ENCODE measurements around the gene ZNF622.
"Not testable (repeated sequence)": the region's sequence is repeated elsewhere in the genome, so short reads cannot be mapped to it uniquely, and the experiment has no call there.

Gene ZNF622

DNA sequence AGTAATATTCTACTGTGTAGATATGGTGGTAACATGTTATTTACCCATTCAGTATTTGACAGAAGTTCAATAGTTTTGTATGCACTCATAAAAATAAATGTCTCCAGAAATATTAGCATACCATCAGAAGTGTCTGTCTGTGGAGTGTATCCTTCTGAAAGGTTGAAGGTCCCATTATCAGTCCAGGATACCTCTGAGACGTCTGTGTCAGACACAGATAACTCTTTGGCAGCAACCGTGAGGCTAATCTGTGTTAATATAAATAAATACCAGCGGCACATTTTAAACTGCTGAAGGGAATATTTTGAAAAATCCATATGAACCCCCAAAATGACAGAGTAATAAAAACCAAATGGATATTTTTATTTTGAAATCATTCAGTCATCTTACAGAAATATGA is 11.9 kb upstream of the ZNF622 start:
- no peak for DNase-seq

DNA sequence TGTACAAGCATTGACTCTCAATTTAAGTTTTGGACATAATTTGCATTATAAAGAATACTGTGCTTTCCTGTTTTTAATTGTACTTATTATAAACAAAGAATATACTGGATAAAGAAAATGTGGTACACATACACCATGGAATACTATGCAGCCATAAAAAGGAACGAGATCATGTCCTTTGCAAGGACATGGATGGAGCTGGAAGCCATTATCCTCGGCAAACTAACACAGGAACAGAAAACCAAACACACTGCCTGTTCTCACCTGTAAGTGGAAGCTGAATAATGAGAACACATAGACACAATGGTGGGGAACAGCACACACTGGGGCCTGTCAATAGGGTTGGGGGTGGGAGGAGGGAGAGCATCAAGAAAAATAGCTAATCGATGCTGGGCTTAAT is 10.8 kb upstream of the ZNF622 start:
- not testable (repeated sequence) for DNase-seq

DNA sequence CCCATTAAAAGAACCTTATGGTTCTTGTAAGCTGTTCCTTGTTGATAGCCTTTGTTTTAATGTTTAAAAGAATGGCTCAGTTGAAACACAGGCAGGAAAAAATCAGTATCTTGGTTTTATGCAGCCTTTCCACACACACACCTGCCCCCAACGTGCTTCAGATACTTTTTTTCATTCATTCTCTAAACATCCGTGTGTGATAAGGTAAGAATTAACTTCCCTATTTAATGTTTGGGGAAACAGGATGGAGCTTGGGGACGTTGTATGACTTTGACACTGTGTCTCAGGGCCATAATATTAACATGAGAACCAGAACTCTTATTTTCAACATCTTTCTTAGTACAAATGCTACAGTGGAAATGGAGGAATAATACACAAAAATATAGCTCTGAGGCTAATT is 5.8 kb upstream of the ZNF622 start:
- no peak for DNase-seq

DNA sequence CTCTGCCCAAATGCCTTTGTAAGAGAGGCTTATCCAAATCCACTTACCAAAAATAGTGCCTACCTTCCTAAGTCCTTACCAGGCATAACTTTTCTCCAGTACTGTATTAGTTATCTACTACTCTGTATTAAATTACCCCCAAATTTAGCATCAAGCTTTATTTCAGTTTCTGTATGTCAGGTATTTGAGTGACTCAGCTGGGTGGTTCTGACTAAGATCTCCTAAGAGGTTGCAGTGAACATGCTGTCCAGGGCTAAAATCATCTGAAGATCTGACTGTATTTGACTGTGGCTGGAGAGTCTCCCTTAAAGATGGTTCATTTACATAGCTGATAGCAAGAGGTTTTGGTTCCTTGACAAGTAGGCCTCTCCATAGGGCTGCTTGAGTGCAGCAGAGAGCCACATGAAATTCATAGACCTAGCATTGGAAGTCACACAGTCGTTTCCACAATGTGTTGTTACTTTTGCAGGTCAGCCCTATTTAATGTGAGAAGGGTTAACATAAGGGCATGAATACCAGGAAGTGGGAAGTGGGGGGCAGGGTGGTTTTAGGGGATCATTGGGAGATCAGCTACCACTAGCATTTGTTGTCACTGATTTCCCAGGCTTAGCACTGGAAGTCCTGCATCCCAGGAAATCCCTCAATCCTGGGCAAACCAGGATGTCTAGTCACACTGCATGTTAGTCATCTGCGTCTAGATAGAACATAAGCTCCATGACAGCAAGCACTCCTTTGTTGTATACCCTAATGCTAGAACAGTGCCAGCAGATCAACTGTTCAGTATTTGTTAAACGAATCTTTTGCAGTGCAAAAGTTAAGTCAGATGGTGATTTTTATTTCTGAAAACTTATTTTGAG is 2.0 kb upstream of the ZNF622 start:
- DNase-seq, result no peak

DNA sequence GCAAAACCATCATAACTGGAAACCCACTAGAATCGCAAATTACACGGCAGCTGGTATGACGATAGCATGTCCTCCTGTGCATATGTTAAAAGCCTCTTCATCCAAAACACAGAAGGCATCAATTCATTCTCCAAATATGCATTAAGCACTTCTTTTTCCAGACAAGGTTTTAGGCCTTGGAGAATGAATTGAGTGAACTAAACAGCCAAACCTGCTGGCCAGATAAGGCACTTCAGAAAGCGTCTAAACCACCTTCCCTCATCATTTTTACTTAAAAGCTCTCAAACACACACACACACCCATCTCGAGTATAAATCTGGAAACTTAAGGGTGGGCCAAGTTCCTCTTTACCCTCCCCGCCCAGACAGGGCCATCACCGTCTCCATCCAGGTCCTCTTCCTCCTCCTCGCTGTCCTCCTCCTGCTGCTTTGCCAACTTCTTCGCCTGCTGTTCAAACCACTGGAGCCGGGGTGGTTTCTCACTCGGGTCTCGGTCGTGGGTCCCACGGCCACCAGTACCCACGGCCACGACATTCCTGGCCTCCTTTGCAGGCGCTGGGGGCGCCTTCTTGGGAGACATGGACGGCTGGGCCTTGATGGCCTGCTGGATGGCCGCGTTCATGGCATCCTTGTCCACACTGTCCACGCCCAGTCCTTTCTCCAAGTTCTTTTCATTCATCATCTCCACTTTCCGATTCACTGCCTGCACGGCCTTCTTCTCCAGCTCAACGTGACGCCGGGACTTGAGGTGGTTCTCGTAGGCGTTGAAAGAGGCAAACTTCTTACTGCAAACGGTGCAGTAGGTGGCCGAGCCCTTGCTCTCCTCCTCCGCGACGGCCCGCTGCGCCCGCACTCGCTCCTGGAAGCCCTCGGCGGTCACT is 696 bp downstream of the ZNF622 start:
- DNase-seq, result peak; percentile 7

DNA sequence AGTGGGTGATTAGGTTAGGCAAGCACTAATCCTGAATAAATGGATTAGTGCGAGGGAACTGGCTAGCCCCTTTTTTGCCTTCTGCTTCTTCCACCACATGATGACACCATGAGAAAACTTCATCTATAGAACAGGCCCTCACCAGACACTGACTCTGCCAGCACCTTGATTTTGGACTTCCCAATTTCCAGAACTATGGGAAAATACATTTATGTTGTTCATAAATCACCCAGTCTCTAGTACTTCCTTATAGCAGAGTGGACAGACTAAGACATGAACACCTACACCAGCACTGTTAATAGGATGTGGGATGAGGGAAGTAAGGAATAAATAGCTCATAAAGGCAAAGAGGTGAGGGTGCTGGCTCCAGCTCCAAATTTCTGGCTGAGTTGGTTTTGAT is 1.4 kb downstream of the ZNF622 start:
- no peak for DNase-seq

DNA sequence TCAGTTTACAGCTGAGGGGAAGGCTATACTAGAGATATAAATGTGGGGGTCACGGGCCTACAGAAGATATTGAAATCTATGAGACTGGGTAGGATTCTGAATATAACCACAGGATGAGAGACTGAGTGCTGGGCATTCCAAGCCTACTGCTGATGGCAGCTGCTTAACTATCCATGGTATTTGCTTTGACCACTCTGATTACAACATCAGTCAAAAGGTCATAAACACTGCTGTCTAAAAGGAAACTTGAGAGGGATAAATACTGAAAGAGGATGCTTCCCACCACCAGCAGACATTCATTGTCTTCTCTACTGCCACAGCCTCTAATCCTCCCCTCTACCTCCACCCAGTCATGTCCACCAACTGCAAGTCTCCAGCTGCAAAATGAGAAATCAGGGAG is 3.8 kb downstream of the ZNF622 start:
- DNase-seq, result no peak

DNA sequence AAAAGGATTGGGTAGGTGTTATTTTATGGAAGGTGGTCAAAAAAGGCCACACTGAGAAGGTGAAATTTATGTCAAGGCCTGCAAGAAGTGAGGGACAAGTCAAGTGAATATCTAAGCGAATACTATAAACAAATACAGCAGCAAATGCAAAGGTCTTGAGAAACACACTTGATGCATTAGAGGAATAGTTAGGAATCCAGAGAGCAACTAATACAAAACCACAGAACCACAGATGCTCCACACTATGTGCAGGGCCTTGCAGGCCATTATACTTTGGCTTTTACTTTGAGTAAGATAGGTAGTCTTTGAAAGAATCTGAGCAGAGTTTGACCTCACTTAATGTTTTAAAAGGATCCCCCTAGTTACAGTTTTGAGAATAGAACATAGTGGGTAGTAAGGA is 4.6 kb downstream of the ZNF622 start:
- no peak for DNase-seq

DNA sequence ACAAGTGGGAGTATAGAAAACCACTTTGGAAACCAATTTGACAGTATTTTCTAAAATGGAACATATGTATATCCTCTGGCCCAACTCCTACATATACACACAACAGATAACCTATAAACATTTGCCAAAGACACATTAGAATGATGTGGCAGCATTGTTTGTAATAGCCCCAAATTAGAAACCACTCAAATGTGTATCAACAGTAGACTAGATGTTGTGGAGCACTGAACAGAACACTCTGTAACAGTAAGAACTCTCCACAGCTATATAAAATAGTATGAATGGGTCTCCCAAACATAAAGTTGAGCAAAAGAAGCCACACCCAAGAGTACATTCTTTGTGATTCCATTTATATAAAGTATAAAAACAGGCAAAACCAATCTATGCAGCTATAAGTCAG is 6.1 kb downstream of the ZNF622 start:
- no peak for DNase-seq

DNA sequence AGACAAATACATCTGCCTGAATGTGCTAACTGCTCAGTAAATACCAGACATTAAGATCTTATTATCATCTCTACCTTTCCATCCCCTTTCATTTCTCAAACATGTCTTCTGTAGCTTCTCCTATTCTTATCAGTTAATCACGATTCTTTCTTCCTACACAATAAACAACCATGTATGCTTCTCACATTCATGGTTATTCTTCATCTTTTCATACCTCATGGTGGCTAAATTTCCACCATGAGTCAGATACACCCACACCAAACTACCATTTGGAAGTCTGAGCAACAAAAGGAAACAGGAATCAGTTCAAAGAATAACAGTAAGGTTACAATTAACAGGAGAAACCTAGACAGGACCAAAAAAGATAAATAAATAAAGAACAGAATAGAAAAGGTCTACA is 7.7 kb downstream of the ZNF622 start:
- no peak for DNase-seq

DNA sequence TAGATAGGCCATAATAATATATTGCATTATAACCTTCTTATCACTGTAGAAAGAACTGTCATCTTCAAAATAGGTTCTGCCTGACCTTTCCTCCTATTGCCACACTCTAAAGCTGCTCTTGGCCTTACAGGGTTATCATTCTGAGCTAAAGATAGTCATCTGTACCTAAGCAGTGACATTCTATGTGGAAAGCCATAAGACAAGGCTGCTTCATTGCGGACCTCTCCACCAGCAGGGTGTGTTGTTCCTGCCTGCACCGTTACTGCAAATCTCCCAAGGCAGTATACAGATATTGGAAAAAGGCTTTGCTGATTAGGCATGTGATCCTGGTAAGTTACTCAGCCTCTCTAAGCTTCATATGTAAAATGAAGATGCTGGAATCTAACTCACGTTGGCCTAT is 8.1 kb downstream of the ZNF622 start:
- no peak for DNase-seq

DNA sequence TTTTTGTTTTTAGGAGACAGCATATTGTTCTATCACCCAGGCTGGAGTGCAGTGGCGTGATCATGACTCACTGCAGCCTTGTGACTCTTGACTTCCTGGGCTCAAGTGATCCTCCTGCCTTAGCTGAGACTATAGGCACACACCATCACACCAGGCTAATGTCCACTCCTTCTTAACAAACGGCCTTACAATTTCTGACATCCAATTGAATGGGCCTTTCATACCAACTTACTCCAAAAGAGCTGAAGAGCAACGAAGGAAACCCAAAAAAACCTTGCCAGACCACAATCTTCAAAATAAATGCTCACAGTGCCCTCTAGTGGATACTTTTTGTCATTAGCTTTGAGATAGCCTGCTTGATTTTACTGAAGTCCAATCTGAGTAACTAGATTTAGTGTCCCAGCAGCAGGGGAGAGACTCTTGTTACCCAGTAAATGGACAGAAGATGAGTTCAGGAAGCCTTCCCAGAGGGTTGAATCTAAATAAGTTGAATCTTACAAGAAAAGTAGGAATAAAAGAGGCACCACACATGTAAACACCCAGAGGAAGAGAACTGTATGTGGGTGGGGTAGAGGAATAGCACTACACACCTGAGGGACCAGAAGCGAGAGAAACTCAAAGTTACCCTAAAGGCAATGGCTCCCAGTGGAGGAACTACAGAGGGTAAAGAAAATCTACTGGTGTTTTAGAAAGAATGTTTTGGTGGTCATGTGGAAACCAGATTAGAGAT is 9.3 kb downstream of the ZNF622 start:
- DNase-seq, result peak; percentile 43

DNA sequence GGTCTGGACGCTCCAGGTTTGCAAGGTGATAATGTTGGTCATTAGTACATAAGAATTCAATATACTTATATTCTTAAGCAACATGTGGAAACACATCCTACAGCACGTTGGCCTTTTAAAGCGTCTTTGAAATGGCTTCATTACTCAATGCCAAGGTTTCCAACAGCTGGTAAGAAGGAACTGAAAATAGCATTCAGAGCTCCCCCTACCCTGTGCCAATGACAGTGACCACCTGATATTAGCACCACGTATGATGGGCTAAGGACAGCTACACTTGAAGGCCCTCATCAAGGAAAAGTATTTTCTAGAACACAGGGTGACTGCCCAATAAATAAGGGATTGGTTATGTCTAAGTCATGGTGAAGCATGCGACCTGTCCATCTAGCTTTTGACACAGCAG is 9.9 kb downstream of the ZNF622 start:
- no peak for DNase-seq

DNA sequence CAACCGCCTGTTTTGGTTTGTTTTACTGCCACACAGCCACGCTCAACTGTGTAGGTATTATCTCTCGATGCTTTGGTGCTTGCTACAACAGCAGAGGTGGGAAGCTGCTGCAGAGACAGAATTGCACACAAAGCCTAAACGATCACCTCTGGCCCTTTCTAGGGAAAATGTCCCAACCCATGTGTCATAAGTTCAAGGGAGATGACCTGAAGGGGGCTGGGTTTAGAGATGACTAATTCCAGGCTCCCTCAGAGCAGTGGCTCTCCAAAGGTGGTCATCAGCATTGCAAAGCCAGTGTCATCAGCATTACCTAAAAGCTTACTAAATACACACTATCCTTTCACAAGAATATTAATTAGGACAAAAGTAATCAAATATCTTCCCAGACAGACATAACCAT is 10.9 kb downstream of the ZNF622 start:
- DNase-seq, result no peak

DNA sequence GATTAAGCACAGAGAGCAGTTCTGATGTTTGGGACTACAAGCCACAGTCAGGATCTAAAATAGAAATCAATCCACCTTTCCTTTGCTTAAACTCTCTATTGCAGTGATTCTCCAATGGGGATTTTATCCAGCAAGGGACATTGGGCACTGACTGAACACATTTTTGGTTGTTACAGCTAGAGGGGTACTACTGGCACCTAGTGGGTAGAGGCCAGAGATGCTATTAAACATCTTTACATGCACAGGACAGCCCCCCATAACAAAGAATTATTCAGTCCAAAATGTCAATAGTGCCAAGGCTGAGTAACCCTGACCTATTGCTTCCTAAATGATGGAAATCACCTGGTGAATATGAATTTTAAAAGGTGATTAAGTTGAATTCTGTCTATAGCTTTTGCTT is 12.0 kb downstream of the ZNF622 start:
- no peak for DNase-seq

DNA sequence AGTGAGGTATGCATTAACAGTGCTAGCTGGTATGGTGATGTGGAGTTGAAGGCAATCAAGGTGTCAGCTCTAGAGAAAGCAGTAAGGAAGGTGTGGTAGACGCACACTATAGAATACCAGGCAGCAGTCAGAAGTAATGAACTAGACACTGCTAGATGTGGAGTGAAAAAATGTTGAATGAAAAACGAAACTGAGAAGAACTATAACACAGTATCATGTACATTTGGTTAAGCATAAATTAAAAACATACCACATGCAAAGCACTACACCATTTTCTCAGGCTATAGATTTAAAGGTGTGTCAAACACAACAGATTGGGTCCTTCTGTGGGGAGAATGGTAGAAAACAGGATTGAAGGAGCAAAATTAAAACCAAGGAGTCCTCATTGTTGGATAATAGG is 15.4 kb downstream of the ZNF622 start:
- DNase-seq, result no peak

DNA sequence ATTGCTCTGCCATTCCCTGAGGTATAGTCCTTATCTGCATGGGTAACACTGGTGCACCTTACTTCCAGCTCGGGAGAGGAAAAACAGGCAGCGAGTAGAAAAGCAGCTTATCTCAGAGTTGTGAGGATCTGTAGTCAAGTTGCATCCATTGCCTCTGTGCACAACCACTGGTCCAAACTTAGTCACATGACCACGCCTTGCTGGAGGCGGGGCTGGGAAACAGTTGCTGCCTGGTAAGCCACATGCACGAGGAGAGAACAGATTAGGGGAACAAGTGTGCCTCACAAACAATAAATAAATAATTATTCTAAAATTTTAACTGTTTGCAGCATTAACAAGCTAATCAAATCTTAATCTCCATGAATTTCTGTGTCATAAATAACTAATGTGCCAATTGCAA is 18.6 kb downstream of the ZNF622 start:
- DNase-seq, result no peak

DNA sequence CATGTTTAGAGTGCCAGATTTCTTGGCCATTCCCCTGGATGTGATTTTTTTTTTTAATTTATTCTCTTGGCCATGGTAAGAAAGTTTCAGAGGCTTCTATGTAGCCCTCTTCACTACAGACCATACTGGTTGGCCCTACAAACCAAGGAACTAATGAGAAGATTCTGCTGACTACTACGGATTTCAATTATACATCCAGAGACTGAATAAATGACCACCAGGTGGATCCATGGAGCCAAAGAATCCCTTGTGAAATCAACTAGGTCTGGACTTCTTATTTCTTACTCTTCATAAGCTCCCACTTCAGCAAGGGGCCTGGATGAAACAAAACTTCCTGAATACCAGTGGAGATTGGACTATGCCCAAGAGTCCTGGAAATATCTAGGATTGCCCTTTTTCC is 27.6 kb downstream of the ZNF622 start:
- no peak for DNase-seq

DNA sequence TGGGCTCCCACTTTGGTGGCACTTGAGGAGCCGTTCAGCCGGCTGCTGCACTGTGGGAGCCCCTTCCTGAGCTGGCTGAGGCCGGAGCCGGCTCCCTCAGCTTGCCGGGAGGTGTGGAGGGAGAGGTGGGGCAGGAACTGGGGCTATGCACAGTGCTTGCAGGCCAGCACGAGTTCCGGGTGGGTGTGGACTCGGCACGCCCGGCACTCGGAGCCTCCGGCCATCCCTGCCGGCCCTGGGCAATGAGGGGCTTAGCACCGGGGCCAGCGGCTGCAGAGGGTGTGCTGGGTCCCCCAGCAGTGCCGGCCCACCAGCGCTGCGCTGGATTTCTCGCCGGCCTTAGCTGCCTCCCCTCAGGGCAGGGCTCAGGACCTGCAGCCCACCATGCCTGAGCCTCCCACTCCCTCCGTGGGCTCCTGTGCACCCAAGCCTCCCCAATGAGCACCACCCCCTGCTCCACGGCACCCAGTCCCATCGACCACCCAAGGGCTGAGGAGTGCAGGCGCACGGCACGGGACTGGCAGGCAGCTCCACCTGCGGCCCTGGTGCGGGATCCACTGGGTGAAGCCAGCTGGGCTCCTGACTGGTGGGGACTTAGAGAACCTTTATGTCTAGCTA is 29.4 kb downstream of the ZNF622 start:
- DNase-seq, result not testable (repeated sequence)

DNA sequence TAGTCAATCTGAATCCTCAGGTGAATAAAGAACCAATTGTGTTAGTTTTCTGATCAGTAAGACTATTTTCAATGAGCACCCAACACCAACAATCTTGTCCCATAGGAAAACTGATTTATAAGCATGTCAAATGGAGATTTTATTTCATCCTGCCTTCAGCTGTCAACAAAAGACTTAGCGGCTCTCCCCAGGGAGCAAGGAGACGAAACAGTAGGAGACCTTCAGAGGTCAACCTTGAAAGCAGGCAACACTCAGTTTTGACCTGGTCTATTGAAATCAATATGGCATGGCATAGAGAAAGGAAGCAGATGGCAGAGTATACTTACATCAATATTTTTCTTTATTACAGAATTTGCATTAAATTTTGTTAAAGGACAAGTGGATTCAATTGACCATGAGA is 34.1 kb downstream of the ZNF622 start:
- no peak for DNase-seq

DNA sequence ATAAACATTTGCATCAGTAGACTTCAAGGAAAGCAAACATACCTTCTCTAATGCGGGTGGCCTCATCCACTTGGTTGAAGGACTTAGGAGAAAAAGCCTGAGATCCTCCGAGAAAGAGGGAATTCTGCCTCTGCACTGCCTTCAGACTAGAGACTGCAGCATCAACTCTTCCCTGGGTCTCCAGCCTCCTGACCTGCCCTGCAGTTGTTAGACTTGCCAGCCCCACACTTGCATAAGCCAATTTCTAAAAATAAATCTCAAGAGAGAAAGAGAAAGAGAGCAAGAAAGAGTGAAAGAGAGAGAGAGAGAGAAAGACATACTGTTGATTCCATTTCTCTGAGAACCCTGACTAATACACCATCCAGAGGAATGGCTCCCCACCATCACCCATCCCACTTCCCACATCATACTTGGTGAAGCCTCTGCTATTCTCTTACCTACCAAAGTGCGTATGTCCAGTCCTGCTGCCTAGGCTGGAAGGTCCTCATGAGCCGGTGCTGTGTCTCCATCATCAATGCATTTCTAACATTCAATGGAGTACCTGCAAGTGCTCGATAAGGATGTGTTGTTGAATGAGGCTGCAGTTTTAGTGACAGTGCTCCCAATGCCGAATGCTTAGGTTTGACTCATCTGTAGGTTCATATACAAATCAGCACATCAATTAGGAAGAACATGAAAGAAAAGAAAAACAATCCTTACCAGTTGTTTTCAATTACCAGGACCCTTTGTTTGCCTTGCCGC is 35.1 kb downstream of the ZNF622 start:
- DNase-seq, result no peak

DNA sequence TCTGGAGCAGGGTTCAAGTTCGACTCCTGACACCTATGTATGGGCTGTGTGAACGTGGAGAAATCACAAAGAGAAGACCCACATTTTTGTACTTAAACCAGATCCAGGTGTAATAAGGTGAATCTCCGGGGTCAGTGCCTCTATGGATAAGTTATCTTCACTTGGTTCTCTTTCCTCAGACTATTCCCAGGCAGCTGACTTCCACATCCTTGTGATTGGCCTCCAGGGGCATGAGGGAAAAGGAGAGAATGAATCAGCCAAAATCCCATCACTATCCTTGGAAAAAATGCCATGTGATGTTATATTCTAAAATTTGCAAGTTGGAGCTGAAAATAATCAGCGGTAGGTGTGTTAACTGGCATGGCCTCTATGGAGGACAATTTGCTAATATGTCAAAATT is 37.2 kb downstream of the ZNF622 start:
- DNase-seq, result no peak

Measured in CD4-positive, alpha-beta T cell treated with Interleukin-6 for 4 hours (primary cell).